Stimulated activated memory B cell treated with anti-CD40 and anti-IgM and Interleukin-4, amounts not matched to agents 10 μg/mL and 1 μg/mL and 100 μg/mL, for 72 hours (primary cell): Measurements from ENCODE around the gene BARHL2.

Experiments used
- ATAC-seq: fragments of 150-1000 bp; cut with Tn5 transposase; 2 replicates; pipeline ENCODE4 v1.10.0; 2021
- H3K27ac Mint-ChIP-seq: one replicate; pipeline ENCODE4 v1.8.0; 2022; ENCODE audit warnings: mild to moderate bottlenecking, mixed read lengths
- H3K27me3 Mint-ChIP-seq: one replicate; pipeline ENCODE4 v1.8.0; 2022; ENCODE audit warnings: mixed read lengths
- H3K36me3 Mint-ChIP-seq: one replicate; pipeline ENCODE4 v1.8.0; 2022; ENCODE audit warnings: mixed read lengths
- H3K4me1 Mint-ChIP-seq: one replicate; pipeline ENCODE4 v1.8.0; 2022; ENCODE audit warnings: mixed read lengths
- H3K4me3 Mint-ChIP-seq: one replicate; pipeline ENCODE4 v1.8.0; 2022; ENCODE audit warnings: mild to moderate bottlenecking, moderate library complexity, mixed read lengths
- H3K9me3 Mint-ChIP-seq: one replicate; pipeline ENCODE4 v1.8.0; 2022; ENCODE audit warnings: mixed read lengths

BARHL2 gene

GRCh38 chr1:90728502-90729287, 11.6 kb upstream of the BARHL2 start:
- no peaks in the 10 kb centered on the region for H3K36me3 Mint-ChIP-seq
- ATAC-seq = no peak
- H3K4me1 Mint-ChIP-seq = peaks cover 45% of the 10 kb centered on the region
- no peak overlapping the region for H3K27ac Mint-ChIP-seq
- peaks cover 11% of the 10 kb centered on the region for H3K9me3 Mint-ChIP-seq
- H3K4me3 Mint-ChIP-seq = no peak overlapping the region
- peaks cover 100% of the 10 kb centered on the region for H3K27me3 Mint-ChIP-seq

- H3K27me3 Mint-ChIP-seq = peaks cover 100% of the 10 kb centered on the region
- peaks cover 49% of the 10 kb centered on the region for H3K4me1 Mint-ChIP-seq
- H3K36me3 Mint-ChIP-seq = no peaks in the 10 kb centered on the region
- H3K27ac Mint-ChIP-seq = no peak overlapping the region
- peaks cover 11% of the 10 kb centered on the region for H3K9me3 Mint-ChIP-seq
- ATAC-seq = no peak
- no peak overlapping the region for H3K4me3 Mint-ChIP-seq
Observed at GRCh38 chr1:90727917-90728501, 10.9 kb upstream of the BARHL2 start.

DNA sequence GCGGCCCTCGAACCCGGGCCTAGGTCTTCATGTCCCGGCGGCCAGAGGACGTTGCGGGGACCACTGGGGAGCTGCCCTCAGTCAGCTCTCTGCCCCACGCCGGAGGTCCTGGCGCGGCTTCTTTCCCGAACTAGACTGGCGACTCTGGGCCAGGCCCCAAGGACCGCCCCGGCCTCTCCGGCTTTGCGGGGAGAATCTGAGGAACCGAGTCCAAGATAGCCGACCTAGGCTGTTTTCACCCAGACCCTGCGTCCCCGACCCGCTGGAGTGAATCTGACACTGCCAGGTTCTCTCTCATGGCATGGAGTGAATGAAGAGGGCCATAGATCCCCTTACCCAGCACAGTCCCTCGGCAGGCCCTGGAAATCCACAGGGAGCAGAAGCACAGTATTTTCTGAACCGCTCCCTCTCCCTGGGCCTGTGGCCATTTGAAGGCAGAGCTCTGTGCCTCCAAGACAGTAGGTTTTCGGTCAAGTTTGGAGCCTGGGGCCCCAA, 9.9 kb upstream of the BARHL2 start:
- Mint-ChIP-seq H3K9me3 (peaks cover 11% of the 10 kb centered on the region), H3K27ac (no peak overlapping the region), H3K27me3 (peaks cover 100% of the 10 kb centered on the region), H3K4me3 (no peak overlapping the region), H3K36me3 (no peaks in the 10 kb centered on the region), H3K4me1 (peaks cover 51% of the 10 kb centered on the region)
- no peak for ATAC-seq

DNA sequence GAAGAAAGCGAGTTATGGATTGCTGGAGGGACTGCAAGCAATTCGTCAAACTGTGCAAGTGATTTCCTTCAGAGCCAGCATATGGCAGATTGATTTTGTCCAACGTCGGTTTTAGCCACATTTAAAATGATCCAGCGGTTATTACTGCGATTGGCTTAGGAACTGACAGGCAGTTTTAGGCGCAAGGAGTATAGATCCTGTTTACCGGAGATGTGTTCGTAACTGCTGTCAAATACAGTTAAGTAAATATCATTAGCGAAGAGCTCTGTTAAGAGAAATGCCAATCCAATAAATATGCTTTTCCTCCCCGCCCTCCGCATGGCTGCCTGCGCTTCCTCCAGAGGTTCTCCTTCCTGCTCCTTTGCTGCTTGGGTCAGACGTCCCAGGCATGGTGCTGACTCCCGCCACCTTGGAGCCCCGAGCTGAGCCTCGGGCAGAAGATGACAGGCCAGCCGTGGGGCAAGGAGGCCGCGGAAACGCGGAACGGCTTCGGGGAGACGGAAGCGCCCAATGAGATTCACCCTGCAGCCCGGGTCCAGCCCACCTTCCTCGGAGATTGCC, 9.4 kb upstream of the BARHL2 start:
- ATAC-seq = no peak
- Mint-ChIP-seq H3K36me3 (no peaks in the 10 kb centered on the region), H3K27me3 (peaks cover 100% of the 10 kb centered on the region)

GRCh38 chr1:90725657-90726424, 8.7 kb upstream of the BARHL2 start:
- Mint-ChIP-seq H3K27ac (peak overlapping the region; percentile 35), H3K4me1 (peaks cover 58% of the 10 kb centered on the region), H3K4me3 (peak overlapping the region; percentile 18), H3K27me3 (peaks cover 100% of the 10 kb centered on the region), H3K36me3 (no peaks in the 10 kb centered on the region), H3K9me3 (peaks cover 11% of the 10 kb centered on the region)
- ATAC-seq = no peak

More for the DNA sequence above, 9.4 kb upstream of the BARHL2 start:
- H3K9me3 Mint-ChIP-seq = peaks cover 11% of the 10 kb centered on the region
- peaks cover 56% of the 10 kb centered on the region for H3K4me1 Mint-ChIP-seq
- no peak overlapping the region for H3K27ac Mint-ChIP-seq
- no peak overlapping the region for H3K4me3 Mint-ChIP-seq

DNA sequence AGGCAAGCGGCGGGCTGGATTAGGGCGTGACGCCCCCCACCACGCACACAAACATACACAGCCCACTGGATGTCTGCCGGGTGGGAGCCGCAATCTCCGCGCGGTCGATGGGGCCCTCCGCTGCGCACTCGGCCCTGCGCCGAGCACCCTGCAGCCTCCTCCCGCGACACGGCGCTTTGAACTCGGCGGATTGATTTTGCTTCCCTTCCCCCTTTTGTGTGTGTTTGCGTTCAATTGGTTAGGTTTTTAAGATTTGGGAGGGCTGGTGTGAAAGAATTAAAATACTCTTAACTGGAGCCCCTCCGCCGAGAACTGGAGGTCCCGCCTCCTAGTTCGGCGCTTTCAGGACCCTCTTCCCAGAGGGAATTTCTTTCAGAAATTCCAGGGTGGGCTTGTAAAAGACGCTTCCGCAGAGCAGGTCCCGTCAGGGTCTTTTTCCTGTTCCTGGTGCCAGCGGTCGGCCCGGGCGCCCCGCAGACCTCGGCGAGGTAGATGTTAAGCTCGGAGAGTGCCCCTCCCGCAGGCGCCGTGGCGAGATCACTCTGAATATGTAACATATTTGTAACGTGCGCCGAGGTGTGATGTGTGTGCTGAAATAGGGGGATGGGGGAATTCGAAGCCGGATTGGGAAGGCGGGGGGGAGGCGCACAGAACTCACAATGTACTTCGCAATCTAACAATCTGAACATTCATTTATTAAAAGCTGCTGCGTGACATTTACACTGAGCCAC, 8.0 kb upstream of the BARHL2 start:
- Mint-ChIP-seq H3K36me3 (no peaks in the 10 kb centered on the region), H3K27ac (peak overlapping the region; percentile 35), H3K4me3 (no peak overlapping the region), H3K9me3 (peaks cover 11% of the 10 kb centered on the region), H3K4me1 (peaks cover 51% of the 10 kb centered on the region), H3K27me3 (peaks cover 100% of the 10 kb centered on the region)
- ATAC-seq = no peak

- Mint-ChIP-seq H3K27me3 (peaks cover 100% of the 10 kb centered on the region), H3K36me3 (no peaks in the 10 kb centered on the region), H3K9me3 (peaks cover 11% of the 10 kb centered on the region), H3K4me3 (no peak overlapping the region), H3K4me1 (peaks cover 44% of the 10 kb centered on the region), H3K27ac (no peak overlapping the region)
- no peak for ATAC-seq
Observed at GRCh38 chr1:90724361-90724760, 7.3 kb upstream of the BARHL2 start.

DNA sequence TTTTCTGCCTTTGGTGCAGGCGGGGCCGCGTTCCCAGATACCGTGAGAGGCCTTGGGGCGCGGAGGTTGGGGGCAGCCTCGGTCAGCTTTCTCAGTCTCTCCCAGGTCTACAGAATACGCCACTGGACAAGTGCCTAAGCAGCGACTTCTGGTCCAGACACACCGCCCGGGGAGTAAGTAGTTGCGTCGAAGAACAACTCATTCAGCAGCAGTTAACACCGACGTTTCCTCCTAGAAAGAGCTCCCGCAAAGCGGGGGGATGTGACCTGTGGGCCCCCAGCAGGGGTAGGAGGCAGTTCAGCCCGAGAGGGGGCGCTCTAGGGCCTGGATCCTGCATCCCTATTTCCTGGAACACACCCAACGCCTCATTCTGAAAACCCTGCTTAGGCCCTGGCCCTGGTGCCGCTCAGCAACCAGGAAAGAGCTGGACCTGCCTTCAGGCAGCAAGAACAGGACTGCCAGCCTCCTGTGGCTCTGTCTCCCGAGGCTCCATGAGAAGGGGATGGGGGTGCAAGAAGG, 6.5 kb upstream of the BARHL2 start:
- no peak for ATAC-seq
- Mint-ChIP-seq H3K27me3 (peaks cover 100% of the 10 kb centered on the region), H3K4me1 (peaks cover 40% of the 10 kb centered on the region)

GRCh38 chr1:90722874-90723589, 5.9 kb upstream of the BARHL2 start:
- peaks cover 100% of the 10 kb centered on the region for H3K27me3 Mint-ChIP-seq
- no peak overlapping the region for H3K27ac Mint-ChIP-seq
- H3K9me3 Mint-ChIP-seq = peaks cover 11% of the 10 kb centered on the region
- no peak for ATAC-seq
- H3K36me3 Mint-ChIP-seq = no peaks in the 10 kb centered on the region
- peak overlapping the region; percentile 45 for H3K4me3 Mint-ChIP-seq
- H3K4me1 Mint-ChIP-seq = peaks cover 38% of the 10 kb centered on the region

More for the DNA sequence above, 6.5 kb upstream of the BARHL2 start:
- Mint-ChIP-seq H3K4me3 (peak overlapping the region; percentile 45), H3K36me3 (no peaks in the 10 kb centered on the region), H3K27ac (no peak overlapping the region), H3K9me3 (peaks cover 11% of the 10 kb centered on the region)

GRCh38 chr1:90721210-90722194, 4.4 kb upstream of the BARHL2 start:
- peaks cover 38% of the 10 kb centered on the region for H3K4me1 Mint-ChIP-seq
- H3K4me3 Mint-ChIP-seq = no peak overlapping the region
- no peak for ATAC-seq
- no peak overlapping the region for H3K27ac Mint-ChIP-seq
- no peaks in the 10 kb centered on the region for H3K36me3 Mint-ChIP-seq
- H3K27me3 Mint-ChIP-seq = peaks cover 99% of the 10 kb centered on the region
- peaks cover 12% of the 10 kb centered on the region for H3K9me3 Mint-ChIP-seq

GRCh38 chr1:90720145-90720636, 3.1 kb upstream of the BARHL2 start:
- Mint-ChIP-seq H3K4me3 (no peak overlapping the region), H3K9me3 (peaks cover 7% of the 10 kb centered on the region), H3K36me3 (no peaks in the 10 kb centered on the region), H3K27me3 (peaks cover 99% of the 10 kb centered on the region), H3K27ac (no peak overlapping the region), H3K4me1 (peaks cover 29% of the 10 kb centered on the region)
- no peak for ATAC-seq

DNA sequence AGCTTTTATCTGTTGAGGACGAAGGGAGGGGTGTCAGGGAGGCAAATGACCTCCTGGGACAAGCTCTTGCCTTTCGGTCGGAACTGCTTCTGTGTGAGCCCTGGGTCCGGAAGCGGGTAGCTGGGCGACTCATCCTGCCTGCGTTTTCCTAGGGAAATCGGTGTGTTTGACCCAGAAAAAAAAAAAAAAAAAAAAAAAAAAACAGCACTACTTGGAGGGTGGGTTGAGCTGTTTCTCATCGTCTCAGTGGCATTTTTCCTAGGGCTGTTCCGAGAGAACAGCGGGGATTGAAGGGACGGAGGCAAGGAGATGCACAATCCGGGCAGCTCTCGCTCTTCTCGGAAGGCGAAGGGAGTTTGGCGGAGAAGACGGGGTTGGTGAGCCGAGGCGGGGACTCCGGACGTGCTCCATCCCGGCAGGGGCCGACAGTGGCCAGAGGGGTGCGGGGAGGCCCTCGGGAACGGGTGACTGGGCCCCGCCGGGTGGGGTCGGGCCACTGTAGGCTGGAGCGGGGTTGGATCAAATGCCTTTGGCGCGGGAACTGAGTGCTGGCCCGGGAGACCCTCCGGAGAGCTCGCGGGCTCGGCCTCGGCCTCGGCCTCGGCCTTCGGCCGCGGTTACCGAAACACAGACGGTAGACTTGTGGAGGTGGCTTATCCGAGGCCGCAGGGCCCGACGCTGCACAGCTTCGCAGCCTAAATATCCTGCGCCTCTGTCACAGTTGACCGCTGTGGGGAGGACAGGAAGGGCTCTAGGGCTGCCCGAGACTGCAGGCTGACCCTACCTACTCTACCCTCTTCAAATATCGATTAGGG, 2.4 kb upstream of the BARHL2 start:
- Mint-ChIP-seq H3K27ac (no peak overlapping the region), H3K27me3 (peaks cover 99% of the 10 kb centered on the region), H3K9me3 (peaks cover 7% of the 10 kb centered on the region), H3K4me3 (no peak overlapping the region), H3K4me1 (peaks cover 29% of the 10 kb centered on the region), H3K36me3 (no peaks in the 10 kb centered on the region)
- no peak for ATAC-seq
